Naive thymus-derived CD4-positive, alpha-beta T cell (primary cell): Measurements from ENCODE around the gene MYO1H. TPM values are rescaled to one million over a fixed set of nuclear protein-coding genes. Genes with fewer than 3 reads are reported as not detected.

Experiments
- ATAC-seq: fragments of 150-1000 bp; cut with Tn5 transposase; 2 replicates; pipeline ENCODE4 v1.10.0; 2021; ENCODE audit warnings: mild to moderate bottlenecking, moderate library complexity
- CTCF ChIA-PET: fragments of 350-600 bp; sonication (Branson Sonifier 250); formaldehyde crosslinking; loops from one replicate; lab custom pipeline; 2021; ENCODE audit warnings: antibody characterized with exemption; lab: Charles Lee
- POLR2A ChIA-PET: fragments of 350-600 bp; sonication (Branson Sonifier 250); formaldehyde crosslinking; loops from one replicate; lab custom pipeline; 2021; ENCODE audit warnings: antibody characterized with exemption, inconsistent platforms; lab: Charles Lee
- DNase-seq, 9 donors: peaks; one replicate each; pipeline versions ENCODE4 v3.0.0 to v3.0.0-alpha.2; 2020 to 2022; ENCODE audit warnings: mixed read lengths in 1 of 9
- H3K27ac ChIP-seq: one replicate; pipeline ENCODE4 v1.7.0; 2013; ENCODE audit warnings: mild to moderate bottlenecking, low read depth, low read length, moderate library complexity
- H3K27me3 ChIP-seq, 2 donors: one replicate each; pipeline ENCODE4 v1.7.0; 2013; ENCODE audit warnings: low read length in 2 of 2, mild to moderate bottlenecking in 2 of 2, moderate library complexity in 2 of 2; ENCODE audit not compliant: control insufficient read depth in 2 of 2, insufficient read depth in 2 of 2
- H3K36me3 ChIP-seq, 3 experiments: 1 replicate in 2 of 3; 2 replicates in 1 of 3; pipeline ENCODE4 v1.7.0; 2013; ENCODE audit warnings: low read length in 3 of 3, mild to moderate bottlenecking in 3 of 3, moderate library complexity in 1 of 3; ENCODE audit not compliant: insufficient read depth in 3 of 3, control insufficient read depth in 2 of 3
- H3K4me1 ChIP-seq, 2 donors: one replicate each; pipeline ENCODE4 v1.7.0; 2013; ENCODE audit warnings: low read length in 2 of 2, mild to moderate bottlenecking in 2 of 2, moderate library complexity in 1 of 2; ENCODE audit not compliant: control insufficient read depth in 2 of 2, insufficient read depth in 2 of 2
- H3K4me3 ChIP-seq: 2 replicates; pipeline ENCODE4 v1.7.0; 2013; ENCODE audit warnings: mild to moderate bottlenecking, low read length
- H3K9me3 ChIP-seq, 3 experiments: 1 replicate in 2 of 3; 2 replicates in 1 of 3; pipeline ENCODE4 v1.7.0; 2013; ENCODE audit warnings: low read length in 3 of 3; ENCODE audit not compliant: control insufficient read depth in 2 of 3
- H3K27ac Mint-ChIP-seq, 9 donors: one replicate each; pipeline ENCODE4 v1.8.0; 2020 to 2022; ENCODE audit warnings: mixed read lengths in 9 of 9, mild to moderate bottlenecking in 8 of 9, moderate library complexity in 5 of 9, inconsistent platforms in 2 of 9
- H3K27me3 Mint-ChIP-seq, 5 donors: one replicate each; pipeline ENCODE4 v1.8.0; 2021 to 2022; ENCODE audit warnings: mixed read lengths in 5 of 5, mild to moderate bottlenecking in 1 of 5
- H3K36me3 Mint-ChIP-seq, 5 donors: one replicate each; pipeline ENCODE4 v1.8.0; 2020 to 2022; ENCODE audit warnings: mixed read lengths in 5 of 5, mild to moderate bottlenecking in 3 of 5, inconsistent platforms in 1 of 5
- H3K4me1 Mint-ChIP-seq, 7 donors: one replicate each; pipeline ENCODE4 v1.8.0; 2020 to 2022; ENCODE audit warnings: mixed read lengths in 7 of 7, mild to moderate bottlenecking in 3 of 7, inconsistent platforms in 1 of 7
- H3K4me3 Mint-ChIP-seq, 10 donors: one replicate each; pipeline ENCODE4 v1.8.0; 2020 to 2022; ENCODE audit warnings: mild to moderate bottlenecking in 10 of 10, mixed read lengths in 10 of 10, moderate library complexity in 6 of 10, inconsistent platforms in 2 of 10
- H3K9me3 Mint-ChIP-seq, 11 donors: one replicate each; pipeline ENCODE4 v1.8.0; 2020 to 2022; ENCODE audit warnings: mixed read lengths in 11 of 11, mild to moderate bottlenecking in 4 of 11, inconsistent platforms in 1 of 11, moderate library complexity in 1 of 11
- intact Hi-C, 2 donors: fragments of 100-400 bp; cut with micrococcal nuclease; formaldehyde crosslinking; loops; one replicate each; pipeline ENCODE4 v1.15.1; 2023
- polyA plus RNA-seq, 2 donors: library from polyadenylated mRNA; unstranded; fragments of 300-500 nt; fragmentation: Illumina TruSeq; gene quantifications; one replicate each; pipeline ENCODE4 v1.2.3, GENCODE V29; 2021
- total RNA-seq, 6 experiments: library from RNA in 5 of 6; stranded (reverse) in 5 of 6; gene quantifications; 1 replicate in 5 of 6; 2 replicates in 1 of 6; pipeline ENCODE4 v1.2.3 and lab custom pipeline; 2021 to 2026

The MYO1H gene
- total and polyA plus RNA-seq, 7 experiments from 2014 or later: 0.49 TPM; not detected in 6

GRCh38 chr12:109448707-109449390 lies 101.1 kb downstream of the MYO1H start:
- no peaks in the 10 kb centered on the region for H3K9me3 ChIP-seq
- H3K9me3 Mint-ChIP-seq: no peaks in the 10 kb centered on the region
- peaks cover 4 to 59% (median 10%) of the 10 kb centered on the region in 5 donors for H3K36me3 Mint-ChIP-seq
- no peak for DNase-seq
- peaks cover 0 to 72% (median 10%) of the 10 kb centered on the region in 3 experiments for H3K36me3 ChIP-seq
- H3K4me1 Mint-ChIP-seq: peaks cover 0 to 16% (median 2%) of the 10 kb centered on the region in 7 donors
- no peak overlapping the region for H3K4me3 Mint-ChIP-seq
- no peak overlapping the region for H3K4me3 ChIP-seq
- no peak overlapping the region for H3K27ac ChIP-seq
- H3K4me1 ChIP-seq: no peaks in the 10 kb centered on the region
- peak overlapping the region in 1 of 9 donors; percentile 9 for H3K27ac Mint-ChIP-seq
- ChIA-PET POLR2A (no interaction called here), CTCF (interaction anchor here (1.0 kb wide), 1 partner anchor 9 kb away, joined by 3 read pairs; no protein-coding TSS in a partner anchor)
- no peaks in the 10 kb centered on the region for H3K27me3 ChIP-seq
- intact Hi-C loops: no loop called here
- no peaks in the 10 kb centered on the region for H3K27me3 Mint-ChIP-seq
- no peak for ATAC-seq

- no peak overlapping the region for H3K27ac ChIP-seq
- peaks cover 0 to 20% (median 4%) of the 10 kb centered on the region in 7 donors for H3K4me1 Mint-ChIP-seq
- intact Hi-C loops: no loop called here
- DNase-seq (no peak), ATAC-seq (no peak)
- ChIA-PET POLR2A (no interaction called here), CTCF (interaction anchor here (1.6 kb wide), 1 partner anchor 17 kb away, joined by 5 read pairs; no protein-coding TSS in a partner anchor)
- H3K9me3 Mint-ChIP-seq: no peaks in the 10 kb centered on the region
- no peaks in the 10 kb centered on the region for H3K27me3 ChIP-seq
- no peak overlapping the region for H3K4me3 ChIP-seq
- peak overlapping the region in 2 of 9 donors; percentile 2 to 12 for H3K27ac Mint-ChIP-seq
- H3K4me1 ChIP-seq: no peaks in the 10 kb centered on the region
- no peaks in the 10 kb centered on the region for H3K9me3 ChIP-seq
- peaks cover 4 to 82% (median 10%) of the 10 kb centered on the region in 3 experiments for H3K36me3 ChIP-seq
- H3K36me3 Mint-ChIP-seq: peaks cover 9 to 60% (median 10%) of the 10 kb centered on the region in 5 donors
- H3K4me3 Mint-ChIP-seq: no peak overlapping the region
- H3K27me3 Mint-ChIP-seq: no peaks in the 10 kb centered on the region
Measured at GRCh38 chr12:109449845-109450532, 102.3 kb downstream of the MYO1H start.

- ChIA-PET POLR2A (no interaction called here), CTCF (interaction anchor here (1.6 kb wide), 1 partner anchor 18 kb away, joined by 5 read pairs; no protein-coding TSS in a partner anchor)
- no peak overlapping the region for H3K27ac ChIP-seq
- H3K4me1 ChIP-seq: no peaks in the 10 kb centered on the region
- no peak for DNase-seq
- Mint-ChIP-seq H3K27ac (no peak overlapping the region), H3K9me3 (no peaks in the 10 kb centered on the region), H3K36me3 (peaks cover 9 to 60% (median 11%) of the 10 kb centered on the region in 5 donors), H3K4me1 (peaks cover 0 to 20% (median 4%) of the 10 kb centered on the region in 7 donors), H3K4me3 (peak overlapping the region in 1 of 10 donors; percentile 7), H3K27me3 (no peaks in the 10 kb centered on the region)
- H3K4me3 ChIP-seq: no peak overlapping the region
- intact Hi-C loops: no loop called here
- H3K36me3 ChIP-seq: peaks cover 4 to 89% (median 11%) of the 10 kb centered on the region in 3 experiments
- ATAC-seq: peak; percentile 57
- no peaks in the 10 kb centered on the region for H3K27me3 ChIP-seq
- no peaks in the 10 kb centered on the region for H3K9me3 ChIP-seq
Measured at GRCh38 chr12:109450980-109451379, 103.3 kb downstream of the MYO1H start.

GRCh38 chr12:109451400-109451799 lies 103.7 kb downstream of the MYO1H start:
- CTCF ChIA-PET: no interaction called here
- peaks cover 9 to 63% (median 12%) of the 10 kb centered on the region in 5 donors for H3K36me3 Mint-ChIP-seq
- Histone ChIP-seq H3K9me3 (no peaks in the 10 kb centered on the region), H3K4me1 (no peaks in the 10 kb centered on the region), H3K4me3 (no peak overlapping the region), H3K36me3 (peaks cover 4 to 93% (median 11%) of the 10 kb centered on the region in 3 experiments), H3K27ac (no peak overlapping the region), H3K27me3 (no peaks in the 10 kb centered on the region)
- no peak for DNase-seq
- H3K4me1 Mint-ChIP-seq: peaks cover 0 to 20% (median 4%) of the 10 kb centered on the region in 7 donors
- no peaks in the 10 kb centered on the region for H3K9me3 Mint-ChIP-seq
- no peaks in the 10 kb centered on the region for H3K27me3 Mint-ChIP-seq
- intact Hi-C loops: no loop called here
- ATAC-seq: no peak
- peak overlapping the region in 1 of 10 donors; percentile 7 for H3K4me3 Mint-ChIP-seq
- H3K27ac Mint-ChIP-seq: no peak overlapping the region
- POLR2A ChIA-PET: no interaction called here

DNA sequence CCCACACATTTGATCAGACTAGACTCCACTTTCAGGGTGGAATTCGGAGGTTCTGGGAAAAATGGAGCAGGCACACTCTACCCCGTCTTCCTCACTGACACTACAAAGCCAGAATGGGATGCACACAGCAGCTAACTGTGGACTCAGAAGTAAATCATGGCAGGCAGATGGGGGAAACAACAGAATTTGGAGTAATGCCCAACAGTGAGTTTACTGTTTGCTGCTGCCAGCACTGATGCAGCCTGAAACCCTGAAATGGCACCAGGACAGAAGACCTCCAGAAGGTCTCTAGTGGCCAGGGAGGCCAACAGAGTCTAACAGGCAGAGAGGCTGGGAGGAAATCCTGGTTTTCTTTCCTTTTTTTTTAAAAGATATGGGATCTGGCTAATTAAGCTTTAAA lies 104.8 kb downstream of the MYO1H start:
- H3K27ac ChIP-seq: no peak overlapping the region
- H3K4me3 ChIP-seq: no peak overlapping the region
- peaks cover 0 to 27% (median 5%) of the 10 kb centered on the region in 7 donors for H3K4me1 Mint-ChIP-seq
- ATAC-seq (no peak), DNase-seq (no peak)
- ChIA-PET POLR2A (no interaction called here), CTCF (interaction anchor here (0.7 kb wide), 1 partner anchor 352 kb away, joined by 3 read pairs; no protein-coding TSS in a partner anchor)
- H3K36me3 Mint-ChIP-seq: peaks cover 15 to 72% (median 19%) of the 10 kb centered on the region in 5 donors
- intact Hi-C loops: no loop called here
- H3K9me3 ChIP-seq: no peaks in the 10 kb centered on the region
- H3K27me3 Mint-ChIP-seq: no peaks in the 10 kb centered on the region
- no peaks in the 10 kb centered on the region for H3K27me3 ChIP-seq
- no peak overlapping the region for H3K27ac Mint-ChIP-seq
- no peak overlapping the region for H3K4me3 Mint-ChIP-seq
- H3K9me3 Mint-ChIP-seq: no peaks in the 10 kb centered on the region
- H3K36me3 ChIP-seq: peaks cover 14 to 96% (median 18%) of the 10 kb centered on the region in 3 experiments
- H3K4me1 ChIP-seq: no peaks in the 10 kb centered on the region

DNA sequence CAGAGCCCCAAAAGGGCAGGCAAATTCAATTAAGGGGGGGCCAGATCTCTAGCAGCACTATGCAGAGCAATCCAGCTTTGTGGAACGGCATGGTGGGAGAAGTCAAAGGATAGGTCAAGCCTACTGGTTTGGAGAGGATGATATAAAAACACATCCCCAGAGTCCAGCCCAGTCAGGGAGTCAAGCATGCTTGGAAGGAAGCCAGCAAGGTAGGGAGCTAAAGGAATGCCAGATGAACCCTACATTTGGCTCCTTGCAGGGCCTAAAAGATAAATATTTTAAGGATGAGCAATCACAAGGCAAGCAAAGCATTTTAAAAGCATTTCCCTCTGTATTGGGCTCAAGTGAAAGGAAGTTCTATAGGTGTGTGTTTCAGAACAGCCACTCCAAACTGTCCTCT lies 108.0 kb downstream of the MYO1H start:
- Histone ChIP-seq H3K9me3 (no peaks in the 10 kb centered on the region), H3K27me3 (no peaks in the 10 kb centered on the region), H3K4me3 (no peak overlapping the region), H3K4me1 (no peaks in the 10 kb centered on the region), H3K36me3 (peaks cover 22 to 97% (median 23%) of the 10 kb centered on the region in 3 experiments), H3K27ac (no peak overlapping the region)
- H3K36me3 Mint-ChIP-seq: peaks cover 17 to 68% (median 25%) of the 10 kb centered on the region in 5 donors
- peaks cover 10 to 45% (median 17%) of the 10 kb centered on the region in 7 donors for H3K4me1 Mint-ChIP-seq
- H3K27me3 Mint-ChIP-seq: no peaks in the 10 kb centered on the region
- intact Hi-C loops: no loop called here
- CTCF ChIA-PET: no interaction called here
- ATAC-seq (no peak), DNase-seq (no peak)
- H3K9me3 Mint-ChIP-seq: no peaks in the 10 kb centered on the region
- POLR2A ChIA-PET: no interaction called here
- no peak overlapping the region for H3K27ac Mint-ChIP-seq
- H3K4me3 Mint-ChIP-seq: no peak overlapping the region
